Hematopoietic multipotent progenitor cell treated with erythropoietin and hydrocortisone succinate and interleukin-3 and kit ligand, for 17 days (in vitro differentiated cells): ENCODE measurements around the gene USP2.
"Not testable (repeated sequence)": the region's sequence is repeated elsewhere in the genome, so short reads cannot be mapped to it uniquely, and the experiment has no call there.

Experiments
- DNase-seq: peaks from one replicate; pipeline ENCODE4 v3.0.0-alpha.2; 2015; ENCODE audit warnings: low spot score

USP2 gene

DNA sequence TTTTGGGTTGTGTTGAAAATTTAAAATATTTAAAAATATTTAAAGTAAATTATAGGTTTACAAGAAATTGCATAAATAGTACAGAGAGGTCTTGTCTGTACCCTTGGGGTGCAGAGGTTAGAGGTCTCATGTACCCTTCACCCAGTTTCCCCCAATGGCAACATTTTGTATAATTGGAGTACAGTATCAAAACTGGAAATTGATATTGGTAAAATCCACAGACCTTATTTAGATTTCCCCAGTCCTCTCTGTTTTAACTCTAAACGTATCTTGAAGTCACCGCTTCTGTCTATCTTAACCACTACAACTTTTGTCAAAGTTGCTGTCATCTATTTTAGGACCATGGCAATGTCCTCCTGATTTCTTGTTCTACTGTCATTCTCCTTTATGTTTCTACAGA, 30.6 kb upstream of the USP2 start:
- DNase-seq, result no peak

DNA sequence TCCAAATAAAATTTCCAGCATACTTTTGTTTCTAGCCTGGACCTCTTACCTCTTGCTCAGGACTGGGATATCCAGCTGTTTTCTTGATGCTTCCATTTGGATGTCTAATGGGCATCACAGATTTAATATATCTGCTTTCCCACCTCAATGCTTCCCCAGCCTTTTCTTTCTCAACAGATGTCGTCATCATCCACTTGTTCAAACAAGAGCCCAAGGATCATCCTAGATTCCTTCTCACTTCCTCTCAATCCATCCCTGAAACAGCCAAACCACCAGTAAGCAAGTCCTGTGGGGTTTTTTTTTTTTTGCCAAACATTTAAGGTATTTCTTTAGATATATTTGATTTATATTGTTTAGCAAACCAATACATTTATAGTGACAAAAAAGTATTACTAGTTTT, 29.0 kb upstream of the USP2 start:
- DNase-seq, result no peak

DNA sequence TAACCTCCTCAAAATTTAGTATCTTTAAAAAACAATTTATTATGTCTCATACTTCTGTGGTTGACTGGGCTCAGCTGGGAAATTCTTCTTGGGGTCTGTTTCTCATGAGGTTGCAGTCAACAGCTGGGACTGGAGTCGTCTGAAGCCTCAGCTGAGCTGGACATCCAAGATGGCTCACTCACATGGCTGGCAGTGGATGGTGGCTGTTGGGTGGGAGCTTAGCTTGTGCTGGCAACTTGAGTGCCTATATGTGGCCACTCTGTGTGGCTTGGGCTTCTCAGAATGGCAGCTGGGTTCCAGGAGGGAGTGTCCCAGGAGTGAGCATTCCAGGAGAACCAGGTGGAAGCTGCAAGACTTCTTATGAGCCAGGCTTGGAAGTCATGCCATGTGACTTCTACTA, 28.2 kb upstream of the USP2 start:
- no peak for DNase-seq

DNA sequence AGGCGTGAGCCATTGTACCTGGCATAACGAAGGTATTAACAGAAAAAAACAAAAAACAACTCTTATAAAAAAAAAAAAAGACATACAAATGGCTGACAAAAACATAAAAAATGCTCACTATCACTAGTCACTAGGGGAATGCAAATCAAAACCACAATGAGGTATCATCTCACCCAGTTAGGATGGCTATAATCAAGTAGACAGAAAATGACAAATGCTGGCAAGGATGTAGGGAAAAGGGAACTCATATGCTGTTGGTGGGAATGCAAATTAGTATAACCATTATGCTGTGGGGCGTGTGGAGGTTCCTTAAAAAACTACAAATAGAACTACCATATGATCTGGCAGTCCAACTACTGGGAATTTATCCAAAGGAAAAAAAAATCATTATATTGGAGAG, 24.5 kb upstream of the USP2 start:
- DNase-seq, result no peak

DNA sequence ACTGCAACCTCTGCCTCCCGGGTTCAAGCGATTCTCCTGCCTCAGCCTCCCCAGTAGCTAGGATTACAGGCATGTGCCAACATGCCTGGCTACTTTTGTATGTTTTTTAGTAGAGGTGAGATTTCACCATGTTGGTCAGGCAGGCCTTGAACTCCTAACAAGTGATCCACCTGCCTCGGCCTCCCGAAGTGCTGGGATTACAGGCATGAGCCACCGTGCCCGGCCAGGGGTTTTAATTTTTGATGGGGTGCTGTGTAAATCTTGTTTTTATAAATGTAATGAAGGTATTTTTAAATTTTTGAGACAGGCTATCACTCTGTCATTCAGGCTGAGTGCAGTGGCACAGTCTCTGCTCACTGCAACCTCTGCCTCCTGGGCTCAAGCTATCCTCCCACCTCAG, 24.0 kb upstream of the USP2 start:
- not testable (repeated sequence) for DNase-seq

DNA sequence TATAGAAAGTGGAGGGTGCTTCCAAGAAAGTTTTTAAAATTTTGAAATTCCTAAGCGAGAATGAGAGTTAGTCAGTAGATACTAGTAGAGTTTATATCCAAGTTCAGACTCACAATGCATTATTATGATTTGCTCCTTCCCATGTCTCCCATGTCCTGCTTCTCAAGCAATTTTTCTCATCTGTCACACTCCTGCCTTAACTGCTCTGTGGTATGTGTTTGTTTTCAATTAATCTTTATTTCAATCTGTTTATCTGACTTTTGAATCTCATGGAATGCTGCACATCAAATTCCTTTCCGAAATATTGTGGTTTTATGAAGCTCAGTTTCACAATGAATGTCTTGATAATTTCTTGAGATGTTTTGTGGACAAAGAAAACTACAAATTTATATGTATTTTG, 23.4 kb upstream of the USP2 start:
- DNase-seq, result no peak

DNA sequence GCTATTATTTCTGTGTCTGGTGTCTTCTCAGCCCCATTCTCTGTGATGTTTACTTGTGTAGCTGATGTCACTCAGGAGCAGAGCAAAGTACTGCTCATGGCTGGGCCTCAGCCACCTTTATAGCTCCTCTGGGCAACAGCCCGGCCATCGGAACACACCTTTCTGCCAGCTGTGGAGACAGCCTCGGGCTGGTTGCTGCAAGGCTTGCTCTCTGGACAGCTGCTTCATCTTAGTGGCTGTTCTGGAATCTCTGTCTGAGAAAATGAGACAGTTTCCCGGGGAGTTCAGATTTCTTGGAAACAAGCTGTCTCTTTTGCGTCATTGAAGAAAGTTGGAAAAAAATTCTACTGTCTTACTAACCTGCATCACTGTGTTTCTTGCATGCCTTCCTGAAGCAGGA, 21.5 kb upstream of the USP2 start:
- no peak for DNase-seq

DNA sequence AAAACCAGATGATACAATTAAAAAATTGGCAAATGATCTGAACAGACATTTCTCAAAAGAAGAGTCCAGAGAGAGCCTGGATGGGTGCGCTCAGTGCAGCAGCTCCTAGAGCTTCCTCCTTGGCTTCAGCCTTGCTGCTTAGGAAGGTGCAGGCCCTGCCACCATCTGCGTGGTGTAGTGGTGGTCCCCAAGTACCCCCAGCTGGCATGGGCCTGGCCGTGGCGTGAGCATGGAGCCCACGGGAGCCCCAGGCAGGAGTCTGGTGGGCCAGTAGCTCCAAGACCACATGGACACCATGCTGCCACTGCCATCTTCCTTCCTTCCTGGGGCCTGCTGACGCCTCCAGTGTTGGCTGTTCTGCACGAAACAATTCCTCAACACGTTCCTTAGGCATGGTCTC, 21.0 kb upstream of the USP2 start:
- no peak for DNase-seq

DNA sequence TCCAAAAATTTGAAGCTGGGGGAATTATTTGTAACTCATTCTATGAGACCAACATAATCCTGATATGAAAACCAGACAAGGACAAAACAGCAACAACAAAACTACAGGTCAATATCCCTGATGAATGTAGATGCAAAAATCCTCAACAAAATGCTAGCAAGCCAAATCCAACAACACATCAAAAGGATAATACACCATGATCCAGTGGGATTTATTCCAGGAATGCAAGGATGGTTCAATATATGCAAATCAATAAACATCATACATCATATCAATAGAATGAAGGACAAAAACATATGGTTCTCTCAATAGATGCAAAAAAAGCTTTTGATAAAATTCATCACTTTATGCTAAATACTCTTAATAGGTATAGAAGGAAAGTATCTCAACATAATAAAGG, 19.4 kb upstream of the USP2 start:
- DNase-seq, result no peak

DNA sequence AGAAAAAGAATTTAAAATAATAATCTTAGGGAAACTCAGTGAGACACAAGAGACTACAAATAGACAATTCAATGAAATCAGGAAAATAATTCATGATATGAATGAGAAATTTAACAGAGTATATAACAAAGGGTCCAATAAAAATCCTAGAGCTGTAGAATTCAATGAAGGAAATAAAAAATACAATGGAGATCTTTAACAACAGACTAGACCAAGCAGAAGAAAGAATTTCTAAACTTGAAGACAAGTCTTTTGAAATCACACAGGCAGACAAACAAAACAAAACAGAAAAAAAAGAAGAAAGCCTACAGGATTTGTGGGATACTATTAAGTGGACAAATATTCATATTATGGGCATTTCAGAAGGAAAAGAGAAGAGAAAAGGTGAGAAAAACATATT, 16.2 kb upstream of the USP2 start:
- no peak for DNase-seq

DNA sequence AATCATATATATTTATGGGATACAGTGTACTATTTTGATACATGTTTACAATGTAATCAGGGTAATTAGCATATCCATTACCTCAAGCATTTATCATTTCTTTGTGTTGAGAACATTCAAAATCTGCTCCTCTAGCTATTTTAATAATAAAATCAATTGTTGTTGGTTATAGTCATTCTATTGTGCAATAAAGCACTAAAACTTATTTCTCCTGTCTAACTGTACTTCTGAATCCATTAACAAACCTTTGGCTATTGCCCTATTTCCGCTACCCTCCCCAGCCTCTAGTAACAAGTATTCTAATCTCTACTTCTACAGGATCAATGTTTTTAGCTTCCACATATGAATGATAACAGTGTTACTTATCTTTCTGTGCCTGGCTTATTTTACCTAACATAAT, 15.3 kb upstream of the USP2 start:
- no peak for DNase-seq

DNA sequence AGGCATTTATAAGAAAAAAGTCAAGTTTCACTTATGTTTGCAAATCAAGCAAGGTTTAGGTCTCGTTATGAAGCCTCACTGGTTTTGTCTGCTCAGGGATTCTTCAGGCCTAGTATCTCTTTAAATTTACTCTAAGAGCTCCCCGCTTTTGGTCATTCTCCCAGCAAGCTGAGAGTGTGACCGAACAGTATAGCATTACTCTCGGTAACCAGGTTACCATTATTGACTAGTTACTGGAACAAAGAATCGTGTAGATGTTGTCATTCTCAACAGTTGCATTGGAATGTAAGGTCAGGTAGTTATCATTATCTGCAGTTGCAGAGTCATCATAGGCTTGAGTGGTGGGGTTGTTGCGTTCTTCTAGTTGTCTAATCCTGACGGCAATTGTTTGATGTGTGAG, 9.8 kb upstream of the USP2 start:
- DNase-seq, result no peak

DNA sequence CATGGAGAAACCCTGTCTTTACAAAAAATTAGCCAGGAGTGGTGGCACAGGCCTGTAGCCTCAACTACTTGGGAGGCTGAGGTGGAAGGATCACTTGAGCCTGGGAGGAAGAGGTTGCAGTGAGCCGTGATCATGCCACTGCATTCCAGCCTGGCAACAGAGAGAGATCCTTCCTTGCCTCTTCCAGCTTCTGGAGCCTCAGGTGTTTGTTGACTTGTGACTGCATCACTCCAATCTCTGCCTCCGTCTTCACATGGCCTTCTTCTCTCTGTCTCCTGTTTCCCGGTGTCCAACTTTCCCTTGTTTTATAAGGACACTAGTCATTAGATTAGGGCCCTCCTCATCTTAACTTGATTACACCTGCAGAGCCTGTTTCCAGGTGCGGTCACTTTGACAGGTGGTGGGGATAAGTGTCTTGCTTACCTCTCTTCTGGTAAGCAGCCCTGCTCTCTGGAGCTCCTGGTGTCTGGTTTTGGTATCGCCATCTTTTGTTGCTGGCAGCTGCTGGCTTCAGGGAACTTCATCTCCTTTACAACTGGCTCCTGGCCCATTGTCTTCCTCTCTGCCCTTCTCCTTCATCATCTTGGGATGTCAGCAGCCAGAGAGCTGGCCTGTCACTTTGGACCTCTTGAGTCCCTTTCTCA, 8.2 kb upstream of the USP2 start:
- no peak for DNase-seq

DNA sequence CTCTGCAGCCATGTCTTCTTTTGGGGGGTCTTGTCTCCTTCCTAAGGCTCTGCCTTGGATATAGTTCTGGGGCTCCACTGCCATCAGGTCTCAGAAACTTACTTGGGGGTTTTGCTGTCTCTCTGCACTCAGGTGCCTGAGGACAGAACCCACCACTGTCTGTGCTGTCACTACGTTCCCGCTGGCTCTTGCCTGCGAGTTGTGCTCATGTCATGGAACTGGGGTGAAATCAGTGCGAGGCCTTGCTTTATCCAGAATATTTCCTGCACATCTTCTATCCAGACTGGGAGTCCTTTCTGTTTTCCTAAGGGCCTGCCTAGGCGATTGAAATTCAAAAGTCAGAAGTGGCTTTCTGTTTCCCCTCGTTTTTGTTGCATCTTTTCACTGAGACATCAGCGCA, 6.6 kb upstream of the USP2 start:
- no peak for DNase-seq

DNA sequence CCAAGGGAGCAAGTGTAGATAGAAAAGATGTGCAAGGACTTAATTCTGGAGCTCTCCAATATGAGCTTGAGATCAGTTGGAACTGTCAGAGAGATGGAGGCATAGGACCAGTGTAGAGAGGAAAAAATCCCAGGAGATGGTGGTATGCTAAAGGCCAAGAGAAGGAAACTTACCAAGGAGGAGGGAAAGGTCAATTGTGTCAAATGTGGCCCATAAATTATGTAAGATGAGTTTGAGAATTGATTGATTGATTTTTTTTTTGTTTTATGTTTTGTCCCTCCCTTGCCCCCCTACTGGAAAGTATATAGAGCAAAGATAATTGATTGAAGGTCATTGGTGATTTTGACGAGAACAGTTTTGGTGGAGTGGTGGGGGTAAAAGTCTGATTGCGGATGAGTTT, 2.8 kb upstream of the USP2 start:
- DNase-seq, result no peak

DNA sequence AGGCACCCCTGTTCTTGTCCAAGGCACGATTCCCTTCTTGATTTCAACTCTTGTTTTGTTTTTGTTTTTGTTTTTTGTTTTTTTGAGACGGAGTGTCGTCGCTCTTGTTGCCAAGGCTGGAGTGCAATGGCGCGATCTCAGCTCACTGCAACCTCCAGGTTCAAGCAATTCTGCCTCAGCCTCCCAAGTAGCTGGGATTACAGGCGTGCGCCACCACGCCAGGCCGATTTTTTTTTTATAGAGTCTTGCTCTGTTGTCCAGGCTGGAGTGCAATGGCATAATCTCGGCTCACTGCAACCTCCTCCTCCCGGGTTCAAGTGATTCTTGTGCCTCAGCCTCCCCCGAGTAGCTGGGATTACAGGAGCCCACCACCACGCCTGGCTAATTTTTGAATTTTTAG, 1.0 kb upstream of the USP2 start:
- DNase-seq, result not testable (repeated sequence)

DNA sequence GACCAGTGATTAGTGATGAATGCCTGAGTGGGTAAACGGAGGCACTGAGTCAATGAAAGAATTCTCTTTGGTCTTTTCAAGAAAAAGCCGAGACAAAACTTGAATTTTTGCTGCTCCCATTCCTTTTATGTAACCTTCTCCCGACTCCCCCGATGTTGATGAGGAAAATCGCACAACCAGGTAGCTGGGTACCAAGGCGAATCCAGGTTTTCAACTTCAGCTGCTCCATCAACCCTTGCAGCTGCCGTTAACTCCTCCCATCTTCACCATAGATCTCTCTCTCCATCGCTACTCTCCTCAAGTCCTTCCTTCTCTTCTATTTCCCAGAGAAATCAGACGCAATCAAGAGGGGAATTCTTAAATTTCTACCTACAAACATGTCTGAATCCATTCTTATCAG, 611 bp upstream of the USP2 start:
- DNase-seq, result no peak

DNA sequence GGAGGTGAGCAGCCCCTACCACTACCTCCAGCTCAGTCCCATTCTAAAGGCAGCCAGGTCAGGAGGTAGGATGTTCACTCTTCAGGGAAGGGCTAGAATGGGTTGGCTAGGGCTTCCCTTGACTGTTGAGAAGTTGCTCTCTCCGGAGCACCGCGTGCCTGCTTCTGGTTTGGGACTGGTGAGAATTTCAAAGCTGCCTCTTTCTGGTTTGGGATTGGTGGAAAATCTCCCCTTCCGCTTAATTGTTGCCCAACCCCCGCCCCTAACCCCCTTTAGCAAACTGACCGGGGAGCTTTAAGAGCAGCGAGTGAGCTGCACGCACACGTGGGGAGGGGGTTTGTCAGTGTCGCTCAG, 686 bp downstream of the USP2 start:
- no peak for DNase-seq

DNA sequence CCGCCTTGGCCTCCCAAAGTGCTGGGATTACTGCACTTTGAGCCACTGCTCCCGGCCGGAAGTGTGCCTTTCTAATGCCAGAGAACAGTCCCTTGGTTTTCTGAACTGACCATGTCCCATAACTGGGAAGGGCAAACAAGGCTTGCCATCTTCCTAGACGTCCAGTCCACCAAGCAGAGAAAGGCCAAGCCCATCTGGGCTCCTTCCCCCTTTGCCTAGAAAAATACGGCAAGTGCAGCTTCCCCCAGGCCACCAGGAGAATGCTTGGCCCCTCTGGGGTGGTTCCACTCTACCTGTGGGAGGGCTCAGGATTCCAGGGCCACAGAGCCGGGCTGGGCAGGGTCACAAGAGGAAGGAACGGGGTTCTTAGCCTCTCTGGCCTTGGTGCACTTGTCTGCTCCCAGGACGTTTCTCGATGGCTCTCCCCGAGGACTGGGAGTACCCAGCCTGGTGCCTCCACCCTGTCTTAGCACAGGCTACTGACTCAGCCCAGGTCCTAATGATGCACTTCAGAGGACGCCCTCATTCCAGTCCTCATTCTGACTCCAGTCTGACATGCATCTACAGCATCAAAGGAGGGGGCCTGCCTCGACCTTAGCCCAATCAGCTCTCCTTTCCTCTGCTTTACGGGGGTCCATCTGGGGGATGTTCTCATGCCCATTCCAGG, 1.2 kb downstream of the USP2 start:
- DNase-seq, result no peak

DNA sequence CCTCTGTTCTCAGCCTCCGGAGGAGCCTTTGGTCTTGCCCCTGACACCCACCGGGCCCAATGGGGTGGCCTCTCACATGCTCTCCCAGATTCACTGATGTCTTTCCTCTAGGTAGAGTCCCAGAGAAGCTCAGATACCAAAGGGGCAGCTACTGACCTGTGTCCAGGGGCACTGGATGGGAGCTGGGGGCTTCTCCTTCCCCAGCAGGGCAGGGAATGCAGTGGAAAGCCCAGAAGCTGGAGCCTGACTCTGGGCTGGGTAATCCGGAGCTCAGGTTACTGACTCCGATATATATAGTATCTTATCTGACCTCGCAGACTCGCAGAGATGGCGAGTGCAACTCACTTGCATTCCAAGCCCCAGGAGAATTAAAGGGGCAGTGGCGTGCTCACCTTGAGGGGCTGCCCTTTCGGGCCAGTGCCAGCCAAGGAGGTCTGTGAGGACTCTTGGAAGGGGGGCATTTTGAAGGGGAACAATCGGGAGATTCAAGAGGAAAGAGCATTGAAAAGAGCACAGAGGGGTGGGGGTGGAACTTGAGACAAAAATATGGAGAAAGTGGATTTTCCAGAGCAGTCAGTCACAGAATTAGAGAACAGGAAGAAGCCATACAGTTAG, 2.5 kb downstream of the USP2 start:
- DNase-seq, result no peak

DNA sequence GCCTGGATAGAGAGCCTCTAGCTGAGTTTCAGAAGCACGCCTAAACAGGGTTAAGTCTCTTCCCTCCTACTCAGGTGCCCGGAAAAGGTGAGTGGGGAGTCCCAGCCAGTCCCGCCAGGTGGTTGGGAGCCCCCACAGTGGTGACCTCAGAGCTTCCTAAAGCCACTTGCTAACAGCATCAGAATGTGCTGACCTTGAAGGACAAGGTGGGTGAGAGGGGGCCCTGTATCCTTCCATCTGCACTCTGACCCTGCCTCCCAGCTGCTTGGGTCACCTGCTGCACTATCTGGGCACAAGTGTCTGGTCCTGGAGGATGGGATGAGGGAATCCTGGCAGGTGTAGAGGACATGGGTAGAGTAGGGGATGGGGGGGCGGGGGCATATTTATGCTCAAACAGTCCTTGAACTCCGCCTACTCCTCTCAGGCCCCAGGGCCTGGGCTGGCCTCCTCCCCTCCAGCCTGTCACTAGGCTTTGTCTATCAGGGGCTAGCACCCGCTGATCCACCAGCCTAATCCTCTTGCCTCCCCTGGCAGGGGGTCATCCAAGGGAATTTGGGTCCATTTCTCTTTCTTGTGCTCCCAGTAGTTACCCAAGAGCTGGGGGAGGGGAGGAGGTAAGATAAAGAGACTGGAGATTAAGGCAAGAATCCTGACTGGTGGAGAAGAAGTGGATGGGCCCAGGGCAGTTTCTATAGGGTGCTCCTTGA, 3.4 kb downstream of the USP2 start:
- no peak for DNase-seq

DNA sequence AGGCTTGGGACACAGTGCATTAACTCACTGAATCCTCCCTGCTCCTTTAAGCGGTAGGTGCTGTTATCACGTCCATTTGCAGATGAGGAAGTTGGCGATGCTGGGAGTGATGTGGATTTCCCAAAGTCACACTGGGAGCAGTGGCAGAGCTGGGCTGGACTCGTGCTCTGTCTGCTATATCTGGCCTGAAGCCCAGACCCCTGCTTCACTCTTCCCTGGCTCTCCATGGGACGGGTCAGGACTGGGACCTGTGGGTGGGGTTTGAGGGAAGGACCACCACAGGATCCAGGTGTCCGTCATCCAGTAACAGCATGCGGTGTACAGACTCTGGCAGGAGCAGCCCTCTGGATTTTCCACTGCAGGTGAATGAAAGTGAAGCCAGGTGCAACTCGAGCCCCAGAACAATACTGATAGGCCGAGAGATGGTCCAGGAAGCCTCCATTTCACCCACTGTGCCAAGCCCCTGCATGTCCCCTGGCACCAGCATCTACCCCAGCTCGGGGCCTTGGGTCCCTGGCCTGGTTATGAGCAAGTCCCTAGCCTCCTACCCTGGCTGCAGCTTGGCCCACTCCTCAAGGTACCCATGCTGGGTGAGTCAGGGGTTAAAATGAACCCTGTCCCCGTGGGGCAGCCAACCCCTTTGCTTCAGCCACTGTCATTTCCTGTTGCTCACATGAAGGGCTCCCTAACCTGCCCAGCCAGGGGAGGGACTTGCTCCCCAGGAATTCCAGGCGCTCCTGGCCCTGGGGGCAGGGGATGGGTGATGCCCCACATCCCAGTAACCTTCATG, 4.2 kb downstream of the USP2 start:
- no peak for DNase-seq
